Kidney (tissue), 14 donors: Measurements from ENCODE around the gene WDR6. TPM values are rescaled to one million over a fixed set of nuclear protein-coding genes. Genes with fewer than 3 reads are reported as not detected.

Experiments used
- DNase-seq, 5 donors: peaks; one replicate each; pipeline ENCODE4 v3.0.0-alpha.2; 2013 to 2020
- FAIRE-seq: peaks from 2 replicates; lab custom pipeline; 2012; peaks lifted over from hg19 to GRCh38; lab: Jason Lieb, UNC
- H3K27ac ChIP-seq, 2 donors: one replicate each; pipeline ENCODE4 v1.7.0; 2013; ENCODE audit warnings: low read depth in 2 of 2, low read length in 2 of 2, inconsistent platforms in 1 of 2
- H3K27me3 ChIP-seq: one replicate; pipeline ENCODE4 v1.7.1; 2013; ENCODE audit warnings: low read length, inconsistent platforms; ENCODE audit not compliant: control insufficient read depth, insufficient read depth
- H3K36me3 ChIP-seq, 3 donors: one replicate each; pipeline versions ENCODE4 v1.7.0 to v1.7.1; 2013; ENCODE audit warnings: low read length in 3 of 3, control low read depth in 1 of 3, inconsistent platforms in 1 of 3; ENCODE audit not compliant: insufficient read depth in 3 of 3, control insufficient read depth in 2 of 3
- H3K4me1 ChIP-seq, 3 donors: one replicate each; pipeline versions ENCODE4 v1.7.0 to v1.7.1; 2013; ENCODE audit warnings: low read length in 3 of 3, inconsistent platforms in 1 of 3, low read depth in 1 of 3; ENCODE audit not compliant: control insufficient read depth in 2 of 3, insufficient read depth in 2 of 3
- H3K4me3 ChIP-seq, 3 donors: one replicate each; pipeline versions ENCODE4 v1.7.0 to v1.8.1; 2013; ENCODE audit warnings: low read length in 3 of 3, control low read depth in 1 of 3, inconsistent platforms in 1 of 3
- H3K9ac ChIP-seq, 3 donors: one replicate each; pipeline versions ENCODE4 v1.7.0 to v1.7.1; 2013; ENCODE audit warnings: low read length in 3 of 3, control low read depth in 1 of 3, inconsistent platforms in 1 of 3
- H3K9me3 ChIP-seq, 3 donors: one replicate each; pipeline versions ENCODE4 v1.7.0 to v1.7.1; 2013; ENCODE audit warnings: low read length in 3 of 3, control low read depth in 1 of 3, inconsistent platforms in 1 of 3; ENCODE audit not compliant: control insufficient read depth in 2 of 3, insufficient read depth in 1 of 3
- CTCF ChIP-seq: IDR thresholded peaks from 3 replicates; pipeline ENCODE4 v1.5.1; 2012; ENCODE audit warnings: mild to moderate bottlenecking, moderate library complexity, borderline replicate concordance; ENCODE audit not compliant: insufficient read depth; ENCODE audit errors: extremely low read depth
- intact Hi-C: fragments of 100-400 bp; cut with DNase I; formaldehyde crosslinking; loops from one replicate; pipeline ENCODE4 v1.11.1; 2022
- polyA plus RNA-seq: library from polyadenylated mRNA; stranded (reverse); fragments of 350-450 nt; fragmentation: Illumina TruSeq; extraction: RNeasy Lipid Tissue Mini Kit (QIAGEN cat#74804); gene quantifications from one replicate; pipeline ENCODE4 v1.2.3, GENCODE V29; 2014; ENCODE audit warnings: low read depth, low replicate concordance; ENCODE audit not compliant: insufficient read depth
- total RNA-seq: library from RNA; stranded (reverse); fragmentation: NEBNext Ultra II Directional; extraction: Animal tissue kit (Norgen Biotek cat#: 25700); gene quantifications from one replicate; pipeline ENCODE4 v1.2.1, GENCODE V29; 2021
- donor health status: control.
- donor health status: control.
- donor health status: control.
- donor health status: control.
- donor health status: control.
- donor health status: DM: yes; HTN: yes; CAD: no.
- donor health status: Normal renal cell carcinoma (clear cell type).

WDR6 gene
- total and polyA plus RNA-seq, 2 donors from 2014 or later = 105 to 158 TPM

- peak; percentile 83 for FAIRE-seq
- H3K9ac ChIP-seq = peak overlapping the region; percentile 82 to 100 (median 95)
- peak; percentile 5 for TF ChIP-seq CTCF
- H3K4me3 ChIP-seq = peak overlapping the region; percentile 90 to 97 (median 92)
- intact Hi-C loops = no loop called here
- no peaks in the 10 kb centered on the region for H3K27me3 ChIP-seq
- peaks cover 7 to 27% (median 17%) of the 10 kb centered on the region in 3 donors for H3K36me3 ChIP-seq
- DNase-seq = peak; percentile 98 to 100 (median 99)
- H3K27ac ChIP-seq = peak overlapping the region; percentile 98 to 99
- peaks cover 0 to 33% (median 7%) of the 10 kb centered on the region in 3 donors for H3K4me1 ChIP-seq
- no peaks in the 10 kb centered on the region for H3K9me3 ChIP-seq
Measured at GRCh38 chr3:49021213-49021812, 14.1 kb downstream of the WDR6 start.

- Histone ChIP-seq H3K36me3 (peaks cover 7 to 34% (median 17%) of the 10 kb centered on the region in 3 donors), H3K9me3 (no peaks in the 10 kb centered on the region), H3K4me3 (peak within 1 kb of the TSS; percentile 90 to 97 (median 92)), H3K9ac (peak within 1 kb of the TSS; percentile 82 to 100 (median 95)), H3K27me3 (no peaks in the 10 kb centered on the region), H3K27ac (peak within 1 kb of the TSS; percentile 98 to 99), H3K4me1 (peaks cover 0 to 31% (median 7%) of the 10 kb centered on the region in 3 donors)
- TF ChIP-seq CTCF = peak; percentile 90
- FAIRE-seq = no peak
- peak; percentile 95 to 98 (median 97) for DNase-seq
- intact Hi-C loops = no loop called here
Measured at GRCh38 chr3:49021813-49022687, 14.9 kb downstream of the WDR6 start, which contains the start of gene NDUFAF3. NDUFAF3 (plus strand) TSS chr3:49022121; CDS start chr3:49022145, 24 bp downstream.

- Histone ChIP-seq H3K36me3 (peaks cover 7 to 34% (median 19%) of the 10 kb centered on the region in 3 donors), H3K9me3 (no peaks in the 10 kb centered on the region), H3K27me3 (no peaks in the 10 kb centered on the region), H3K27ac (peak overlapping the region; percentile 98 to 99), H3K9ac (peak overlapping the region; percentile 79 to 100 (median 93)), H3K4me1 (peaks cover 0 to 25% (median 7%) of the 10 kb centered on the region in 3 donors), H3K4me3 (peak overlapping the region; percentile 89 to 97 (median 92))
- TF ChIP-seq CTCF = no peak
- DNase-seq (peak in 2 of 5 donors; percentile 72 to 78), FAIRE-seq (no peak)
- intact Hi-C loops = no loop called here
Measured at GRCh38 chr3:49022688-49023171, 15.5 kb downstream of the WDR6 start.
